Mammary epithelial cell (primary cell): ENCODE measurements around the gene KIRREL3.

Source experiments
- CTCF ChIP-seq, 2 donors: IDR thresholded peaks in 1 of 2; conservative IDR thresholded peaks in 1 of 2; 2 replicates each; pipeline ENCODE4 v1.5.1; 2011 to 2012; ENCODE audit warnings: inconsistent platforms in 2 of 2, low read length in 2 of 2, mild to moderate bottlenecking in 2 of 2, control low read depth in 1 of 2, low read depth in 1 of 2; ENCODE audit not compliant: insufficient read depth in 1 of 2; ENCODE audit errors: extremely low read depth in 1 of 2
- EZH2 ChIP-seq: IDR thresholded peaks from 2 replicates; pipeline ENCODE4 v1.6.1; 2012; ENCODE audit warnings: low read length, inconsistent platforms, borderline replicate concordance

DNA sequence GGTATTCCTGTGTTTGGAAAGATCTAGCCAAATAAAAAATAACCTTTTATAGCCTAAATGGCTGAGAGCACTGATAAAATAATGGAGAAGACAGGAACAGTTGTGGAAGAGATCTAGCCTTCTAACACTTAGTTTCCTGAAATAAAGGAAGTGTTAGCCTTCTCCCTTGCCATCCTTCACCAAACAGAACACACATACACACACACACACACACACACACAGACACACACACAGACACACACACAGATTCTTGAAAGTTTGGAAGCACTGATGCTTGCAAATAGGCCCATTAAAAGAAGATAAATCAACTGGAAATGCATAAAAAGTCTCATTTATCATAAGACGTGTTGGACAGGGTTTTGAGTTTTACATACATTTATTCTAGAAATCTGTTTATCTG lies 37.5 kb downstream of the KIRREL3 start:
- TF ChIP-seq CTCF (conservative IDR thresholded peaks at IDR 0.05 in 1 of 2, IDR thresholded peaks at IDR 0.05 in 1 of 2; ENCODE audit: extremely low read depth in 1 of 2, insufficient read depth in 1 of 2, low read depth in 1 of 2, low read length in 2 of 2) (no peak), EZH2 (no peak)
